K562 (cell line): Measurements from ENCODE around the gene RBMY1D. TPM values are rescaled to one million over a fixed set of nuclear protein-coding genes. Genes with fewer than 3 reads are reported as not detected.

Experiments used
- ATAC-seq: fragments of 200-7000 bp; cut with Tn5 transposase; 3 replicates; pipeline ENCODE4 v1.9.1; 2020; ENCODE audit warnings: moderate library complexity
- BruUV-seq: library from RNA; stranded (reverse); fragments of 400-500 nt; replicated peaks from 2 replicates; lab custom pipeline; 2021; lab: Mats Ljungman, UMichigan
- CTCF ChIA-PET: fragments of 300-600 bp; formaldehyde crosslinking; extraction: SDS; loops from one replicate; lab custom pipeline; 2021; ENCODE audit warnings: low intra/inter-chr PET ratio; lab: Yijun Ruan, JAX
- POLR2A ChIA-PET: fragments of 300-600, 350-650 bp; sonication (Branson Sonifier 250); formaldehyde crosslinking; extraction: SDS; loops from one replicate; lab custom pipeline; 2021; ENCODE audit warnings: antibody characterized with exemption, inconsistent platforms; lab: Yijun Ruan, JAX
- DNase-seq, 4 experiments: peaks; one replicate each; pipeline versions ENCODE4 v3.0.0 to v3.0.0-alpha.2; 2011 to 2018; ENCODE audit warnings: low spot score in 3 of 4, mixed read lengths in 3 of 4; ENCODE audit errors: extremely low read depth in 1 of 4
- FAIRE-seq: peaks from 2 replicates; lab custom pipeline; 2011; peaks lifted over from hg19 to GRCh38; lab: Jason Lieb, UNC
- H2AFZ ChIP-seq: 2 replicates; pipeline ENCODE4 v1.6.0; 2011; ENCODE audit warnings: low read depth, low read length, control low read depth, inconsistent platforms
- H3K27ac ChIP-seq: fragments of 200-600 bp; 3 replicates; pipeline ENCODE4 v1.8.0; 2011; ENCODE audit warnings: low read depth, mild to moderate bottlenecking, control low read depth, inconsistent platforms, low read length, moderate library complexity, mixed read lengths; ENCODE audit errors: extremely low read depth
- H3K27me3 ChIP-seq, 2 experiments: fragments of 300-600 bp in 1 of 2; 2 replicates in 1 of 2; 3 replicates in 1 of 2; pipeline versions ENCODE4 v1.6.0 to v1.8.0; 2011; ENCODE audit warnings: inconsistent platforms in 2 of 2, low read length in 2 of 2, mild to moderate bottlenecking in 1 of 2, mixed read lengths in 1 of 2, moderate library complexity in 1 of 2; ENCODE audit not compliant: control insufficient read depth in 2 of 2, insufficient read depth in 2 of 2
- H3K36me3 ChIP-seq: fragments of 300-600 bp; 3 replicates; pipeline ENCODE4 v1.8.0; 2011; ENCODE audit warnings: mild to moderate bottlenecking, low read length, inconsistent platforms; ENCODE audit not compliant: control insufficient read depth, insufficient read depth
- H3K4me1 ChIP-seq, 2 experiments: fragments of 200-600 bp in 1 of 2; replicated peaks in 1 of 2; 2 replicates in 1 of 2; 3 replicates in 1 of 2; pipeline versions ENCODE4 v1.5.1 to v1.8.0; 2011; ENCODE audit warnings: inconsistent platforms in 2 of 2, low read length in 2 of 2, mild to moderate bottlenecking in 1 of 2, mixed read lengths in 1 of 2, moderate library complexity in 1 of 2; ENCODE audit not compliant: control insufficient read depth in 2 of 2, insufficient read depth in 2 of 2
- H3K4me2 ChIP-seq: 2 replicates; pipeline ENCODE4 v1.6.1; 2011; ENCODE audit warnings: low read length, control low read depth, inconsistent platforms, mixed read lengths; ENCODE audit not compliant: insufficient read depth
- H3K4me3 ChIP-seq: fragments of 200-600 bp; sonication (generic), shearing (Covaris generic); 2 replicates; pipeline ENCODE4 v1.5.1; 2016; ENCODE audit warnings: control low read depth, inconsistent platforms
- H3K79me2 ChIP-seq: fragments of 200-600 bp; 3 replicates; pipeline ENCODE4 v1.8.0; 2011; ENCODE audit warnings: low read length, inconsistent platforms; ENCODE audit not compliant: control insufficient read depth, insufficient read depth
- H3K9ac ChIP-seq, 2 experiments: 2 replicates each; pipeline versions ENCODE4 v1.6.0 to v1.6.1; 2011; ENCODE audit warnings: low read depth in 2 of 2, low read length in 2 of 2, control low read depth in 1 of 2, inconsistent platforms in 1 of 2, mild to moderate bottlenecking in 1 of 2, mixed read lengths in 1 of 2; ENCODE audit not compliant: insufficient read depth in 1 of 2
- H3K9me1 ChIP-seq: one replicate; pipeline ENCODE4 v1.6.0; 2011; ENCODE audit warnings: inconsistent platforms, mild to moderate bottlenecking, low read length, moderate library complexity; ENCODE audit not compliant: control insufficient read depth, insufficient read depth
- H3K9me3 ChIP-seq: replicated peaks from 2 replicates; pipeline ENCODE4 v1.5.1; 2011; ENCODE audit warnings: low read depth, low read length, inconsistent platforms; ENCODE audit not compliant: control insufficient read depth, insufficient read depth
- H4K20me1 ChIP-seq: replicated peaks from 2 replicates; pipeline ENCODE4 v1.6.1; 2011; ENCODE audit warnings: low read length, inconsistent platforms, mixed read lengths; ENCODE audit not compliant: control insufficient read depth, insufficient read depth
- CBX1 ChIP-seq: sonication (generic); IDR thresholded peaks from 2 replicates; pipeline ENCODE4 v1.6.1; 2016; ENCODE audit warnings: antibody characterized with exemption, low read depth, mild to moderate bottlenecking
- HMG20A ChIP-seq: fragments of 450-650 bp; formaldehyde crosslinking; conservative IDR thresholded peaks from 2 replicates; pipeline ENCODE4 v1.4.0; 2020; ENCODE audit warnings: mild to moderate bottlenecking, mixed read lengths
- RB1 ChIP-seq: fragments of 450-650 bp; IDR thresholded peaks from 2 replicates; pipeline ENCODE4 v1.6.1; 2017; ENCODE audit warnings: low read depth, mild to moderate bottlenecking
- RUNX1 ChIP-seq: sonication (generic); IDR thresholded peaks from 2 replicates; pipeline ENCODE4 v1.6.1; 2016; ENCODE audit warnings: antibody characterized with exemption, low read depth
- ZNF232 ChIP-seq: sonication (generic); formaldehyde crosslinking; IDR thresholded peaks from 2 replicates; pipeline ENCODE4 v1.8.0; 2022; ENCODE audit warnings: mild to moderate bottlenecking, missing genetic modification reagents
- ZSCAN29 ChIP-seq: fragments of 450-650 bp; IDR thresholded peaks from 2 replicates; pipeline ENCODE4 v1.6.1; 2017
- WGBS: fragments of 100-300 bp; shearing (Covaris generic); methylation state at CpG from one replicate; pipeline ENCODE4 v1.1.6; 2016; ENCODE audit warnings: low coverage, mixed read lengths; ENCODE audit not compliant: insufficient coverage; ENCODE audit errors: missing lambda C conversion rate; 5-methylcytosine and 5-hydroxymethylcytosine counted together
- in situ Hi-C: fragments of 300-500 bp; cut with MboI; formaldehyde crosslinking; loops from 4 replicates; pipeline ENCODE4 v1.15.0; 2018; ENCODE audit warnings: inconsistent platforms, mixed read lengths
- intact Hi-C: fragments of 100-400 bp; cut with micrococcal nuclease; formaldehyde crosslinking; loops from 2 replicates; pipeline ENCODE4 v1.14.2; 2022
- polyA plus RNA-seq, 8 experiments: library from polyadenylated mRNA; depleted of rRNA in 4 of 8; stranded (reverse) in 5 of 8; unstranded in 3 of 8; fragments of >200 nt; fragmentation: Nextera tagmentation in 2 of 8; fragmentation: Illumina TruSeq in 1 of 8; extraction: Ambion mirVana in 2 of 8; extraction: Trizol in 1 of 8; gene quantifications; 2 replicates each; pipeline versions ENCODE4 v1.2.1 to v1.2.3, GENCODE V29; 2011 to 2014; ENCODE audit warnings: inconsistent platforms in 1 of 8, missing spikeins in 1 of 8
- total RNA-seq, 7 experiments: library from RNA; depleted of rRNA in 6 of 7; stranded (reverse); fragments of >200 nt in 6 of 7; fragmentation: Illumina TruSeq in 2 of 7; extraction: Trizol in 2 of 7; gene quantifications; 2 replicates each; pipeline versions ENCODE4 v1.2.1 to v1.2.3, GENCODE V29; 2011 to 2021; ENCODE audit warnings: low replicate concordance in 1 of 7
- TF ChIP-seq, protein P1 (sequence below), 2 experiments: fragments of 250-450 bp in 1 of 2; fragments of 450-650 bp in 1 of 2; sonication (Bioruptor Pico) in 1 of 2; IDR thresholded peaks; 2 replicates each; pipeline versions ENCODE4 v1.6.1 to v1.8.0; 2016 to 2021; ENCODE audit warnings: mild to moderate bottlenecking in 2 of 2, moderate library complexity in 2 of 2, missing compliant biosample characterization in 1 of 2, missing genetic modification characterization in 1 of 2

The RBMY1D gene
- total and polyA plus RNA-seq, 9 of the 15 experiments (the other 6 are each of a cell fraction or from before 2014, with no cell fraction given) = not detected

DNA sequence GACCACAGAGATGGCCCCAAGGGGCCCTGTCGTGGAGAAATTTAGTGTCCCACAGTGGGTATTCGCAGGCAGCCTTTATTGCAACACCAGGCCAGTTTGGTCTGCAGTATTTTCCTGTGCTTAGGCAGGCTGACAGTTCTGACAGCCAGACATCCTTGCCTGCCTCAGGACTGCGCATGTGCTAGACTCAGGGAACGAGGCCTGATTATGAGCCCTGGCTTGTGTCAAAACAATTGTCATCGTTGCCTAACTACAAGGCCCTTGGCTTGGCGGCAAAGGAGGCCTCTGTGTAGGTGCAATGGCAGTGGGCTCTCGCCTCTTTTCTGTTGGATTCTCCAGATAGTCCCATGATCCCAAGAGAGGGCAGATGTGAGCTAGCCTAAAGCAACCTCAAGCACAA lies 59.3 kb downstream of the RBMY1D start:
- Histone ChIP-seq H2AFZ (no peak overlapping the region), H3K9me1 (no peaks in the 10 kb centered on the region), H3K27ac (no peak overlapping the region), H4K20me1 (no peaks in the 10 kb centered on the region), H3K4me1 (no peaks in the 10 kb centered on the region), H3K4me2 (no peak overlapping the region), H3K9me3 (no peaks in the 10 kb centered on the region), H3K9ac (no peak overlapping the region), H3K27me3 (no peaks in the 10 kb centered on the region), H3K4me3 (no peak overlapping the region), H3K79me2 (no peaks in the 10 kb centered on the region), H3K36me3 (no peaks in the 10 kb centered on the region)
- no TSS peak for BruUV-seq
- WGBS = no CpG with 5 or more reads among the region's 7 CpGs
- ATAC-seq = no peak
- intact Hi-C loops (no loop called here), in situ Hi-C loops (no loop called here)
- TF ChIP-seq, protein P1, sequence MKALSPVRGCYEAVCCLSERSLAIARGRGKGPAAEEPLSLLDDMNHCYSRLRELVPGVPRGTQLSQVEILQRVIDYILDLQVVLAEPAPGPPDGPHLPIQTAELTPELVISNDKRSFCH (CRISPR knock-in tag; IDR thresholded peaks at IDR 0.05) = no peak
- TF ChIP-seq, protein P1 (tag; IDR thresholded peaks at IDR 0.05) = no peak
- TF ChIP-seq RUNX1 (no peak), CBX1 (no peak), ZNF232 (CRISPR knock-in tag) (no peak), RB1 (no peak), HMG20A (no peak), ZSCAN29 (no peak)
- CTCF ChIA-PET = no interaction called here
- FAIRE-seq = no peak
- DNase-seq = no peak
- POLR2A ChIA-PET = no interaction called here

Other genes with a start within 250 kb of the RBMY1D start
- gene RBMY1E, start 23.5 kb upstream of the RBMY1D start, total RNA-seq (2014; rRNA removed) = not detected in 2 replicates
- gene RBMY1E, start 23.5 kb upstream of the RBMY1D start, total RNA-seq (2014; rRNA removed; fragmentation: Illumina TruSeq; extraction: Trizol) = not detected in 2 replicates
- not detected in 2 replicates for gene RBMY1E, start 23.5 kb upstream of the RBMY1D start, total RNA-seq (2015; rRNA removed; fragmentation: Illumina TruSeq; extraction: Trizol)
- gene RBMY1E, start 23.5 kb upstream of the RBMY1D start, total RNA-seq (2021) = not detected in 2 replicates
- not detected in 2 replicates for gene RBMY1E, start 23.5 kb upstream of the RBMY1D start, polyA plus RNA-seq (2011; rRNA removed)
- gene RBMY1E, start 23.5 kb upstream of the RBMY1D start, polyA plus RNA-seq (2014; fragmentation: Illumina TruSeq; extraction: Trizol) = not detected in 2 replicates
- gene RBMY1E, start 23.5 kb upstream of the RBMY1D start, polyA plus RNA-seq (2014; fragmentation: Nextera tagmentation; extraction: Ambion mirVana) = not detected
- gene RBMY1E, start 23.5 kb upstream of the RBMY1D start, polyA plus RNA-seq (2014; rRNA removed) = not detected in 2 replicates